ENCODE measurements around the gene FAM162A. TPM values are rescaled to one million over a fixed set of nuclear protein-coding genes. Genes with fewer than 3 reads are reported as not detected.
A peak's percentile ranks its signal among the peaks of the same experiment; 100 is the strongest.

The FAM162A gene
- total and polyA plus RNA-seq, 2 donors (not counting 3 experiments of a cell fraction or from before 2014, with no cell fraction given): 12.6 to 23.4 TPM

DNA sequence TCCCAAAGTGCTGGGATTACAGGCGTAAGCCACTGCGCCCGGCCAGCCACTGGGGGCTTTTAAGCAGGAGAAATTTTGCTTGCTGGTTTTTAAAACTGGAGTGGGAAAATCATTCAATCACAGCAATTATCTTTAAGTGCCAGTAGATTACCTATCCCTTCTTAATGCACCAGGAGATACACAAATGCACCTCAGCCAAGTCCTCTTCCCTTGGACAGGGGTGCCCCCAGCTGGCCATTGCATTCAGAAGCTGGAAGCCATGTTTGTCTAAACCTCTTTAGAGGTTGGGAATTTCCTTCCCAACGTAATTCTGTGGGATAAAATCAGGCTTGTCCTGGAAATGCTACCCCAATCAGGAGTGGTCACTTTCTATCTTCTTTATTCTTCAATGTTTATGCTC, 27.6 kb upstream of the FAM162A start:
- no peak for DNase-seq (ENCODE audit: low read depth, low spot score)
- intact Hi-C loops (cut with micrococcal nuclease): loop anchor here (1.0 kb wide), 1 partner anchor 810 kb away; no protein-coding TSS in a partner anchor

More for the DNA sequence above, 27.6 kb upstream of the FAM162A start:
- H3K4me1 ChIP-seq (ENCODE audit: control insufficient read depth, extremely low read depth, insufficient read depth, low read length): no peaks in the 10 kb centered on the region
- TF ChIP-seq, protein P1, sequence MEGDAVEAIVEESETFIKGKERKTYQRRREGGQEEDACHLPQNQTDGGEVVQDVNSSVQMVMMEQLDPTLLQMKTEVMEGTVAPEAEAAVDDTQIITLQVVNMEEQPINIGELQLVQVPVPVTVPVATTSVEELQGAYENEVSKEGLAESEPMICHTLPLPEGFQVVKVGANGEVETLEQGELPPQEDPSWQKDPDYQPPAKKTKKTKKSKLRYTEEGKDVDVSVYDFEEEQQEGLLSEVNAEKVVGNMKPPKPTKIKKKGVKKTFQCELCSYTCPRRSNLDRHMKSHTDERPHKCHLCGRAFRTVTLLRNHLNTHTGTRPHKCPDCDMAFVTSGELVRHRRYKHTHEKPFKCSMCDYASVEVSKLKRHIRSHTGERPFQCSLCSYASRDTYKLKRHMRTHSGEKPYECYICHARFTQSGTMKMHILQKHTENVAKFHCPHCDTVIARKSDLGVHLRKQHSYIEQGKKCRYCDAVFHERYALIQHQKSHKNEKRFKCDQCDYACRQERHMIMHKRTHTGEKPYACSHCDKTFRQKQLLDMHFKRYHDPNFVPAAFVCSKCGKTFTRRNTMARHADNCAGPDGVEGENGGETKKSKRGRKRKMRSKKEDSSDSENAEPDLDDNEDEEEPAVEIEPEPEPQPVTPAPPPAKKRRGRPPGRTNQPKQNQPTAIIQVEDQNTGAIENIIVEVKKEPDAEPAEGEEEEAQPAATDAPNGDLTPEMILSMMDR (IDR thresholded peaks at IDR 0.05; ENCODE audit: extremely low read depth in 1 of 2, insufficient read depth in 1 of 2, low read depth in 1 of 2, low read length in 2 of 2): peak in 1 of 2 donors; percentile 16
- TF ChIP-seq, protein P2, sequence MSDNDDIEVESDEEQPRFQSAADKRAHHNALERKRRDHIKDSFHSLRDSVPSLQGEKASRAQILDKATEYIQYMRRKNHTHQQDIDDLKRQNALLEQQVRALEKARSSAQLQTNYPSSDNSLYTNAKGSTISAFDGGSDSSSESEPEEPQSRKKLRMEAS (IDR thresholded peaks at IDR 0.05; ENCODE audit: insufficient read depth, insufficient read length): no peak
- no peak for FAIRE-seq
- H3K9me3 ChIP-seq (replicated peaks; ENCODE audit: control insufficient read depth, insufficient read depth, low read length): no peaks in the 10 kb centered on the region
- CTCF ChIA-PET: interaction anchor here (0.6 kb wide), 1 partner anchor 586 kb away, joined by 5 read pairs; no protein-coding TSS in a partner anchor
- BruUV-seq (replicated peaks): no TSS peak
- H3K27ac ChIP-seq (ENCODE audit: insufficient read depth, low read depth, low read length): no peak overlapping the region
- H4K20me1 ChIP-seq (replicated peaks; ENCODE audit: control insufficient read depth, extremely low read depth, insufficient read depth, low read length): no peaks in the 10 kb centered on the region
- dilution Hi-C loops (cut with MboI; ENCODE audit: extremely low pct_ligation_motif_present, low sequenced_read_pairs): no loop called here
- peaks cover 0 to 3% of the 10 kb centered on the region in 2 experiments for H3K36me3 ChIP-seq (ENCODE audit: control insufficient read depth in 2 of 2, extremely low read depth in 1 of 2, insufficient read depth in 2 of 2, low read length in 2 of 2)
- H3K79me2 ChIP-seq (ENCODE audit: control insufficient read depth, insufficient read depth, low read length): no peaks in the 10 kb centered on the region
- no peaks in the 10 kb centered on the region for H3K9me1 ChIP-seq (replicated peaks; ENCODE audit: control insufficient read depth, extremely low read depth, insufficient read depth, low read length)
- H3K9ac ChIP-seq (replicated peaks; ENCODE audit: extremely low read depth, insufficient read depth, low read length): no peak overlapping the region
- POLR2A ChIA-PET: no interaction called here
- no peaks in the 10 kb centered on the region for H3K27me3 ChIP-seq (ENCODE audit: control insufficient read depth in 2 of 2, insufficient read depth in 2 of 2, low read length in 2 of 2)
- no peak overlapping the region for H3K4me3 ChIP-seq (replicated peaks in 1 of 3; ENCODE audit: insufficient read depth in 1 of 3, low read depth in 1 of 3, low read length in 3 of 3)
- H3K4me2 ChIP-seq (ENCODE audit: insufficient read depth, low read length): no peak overlapping the region
- no peak overlapping the region for H2AFZ ChIP-seq (ENCODE audit: low read depth, low read length)

All from endothelial cell of umbilical vein (primary cell).